ENCODE results near the gene PDCD1.

PDCD1 gene

GRCh38 chr2:241898463-241899270 is 40.0 kb upstream of the PDCD1 start:
- no peak for TF ChIP-seq CTCF (IDR thresholded peaks at IDR 0.05; ENCODE audit: low read length, missing control alignments)
- no peak for DNase-seq (ENCODE audit: low read depth)
- H3K4me3 ChIP-seq (replicated peaks; ENCODE audit: low read depth, low read length) = no peak overlapping the region

GRCh38 chr2:241897231-241897916 is 38.7 kb upstream of the PDCD1 start:
- no peak overlapping the region for H3K4me3 ChIP-seq (replicated peaks; ENCODE audit: low read depth, low read length)
- DNase-seq (ENCODE audit: low read depth) = no peak
- no peak for TF ChIP-seq CTCF (IDR thresholded peaks at IDR 0.05; ENCODE audit: low read length, missing control alignments)

GRCh38 chr2:241896746-241897201 is 38.1 kb upstream of the PDCD1 start:
- no peak for DNase-seq (ENCODE audit: low read depth)
- H3K4me3 ChIP-seq (replicated peaks; ENCODE audit: low read depth, low read length) = no peak overlapping the region
- no peak for TF ChIP-seq CTCF (IDR thresholded peaks at IDR 0.05; ENCODE audit: low read length, missing control alignments)

GRCh38 chr2:241895712-241896641 is 37.3 kb upstream of the PDCD1 start:
- DNase-seq (ENCODE audit: low read depth) = peak; percentile 77
- no peak overlapping the region for H3K4me3 ChIP-seq (replicated peaks; ENCODE audit: low read depth, low read length)
- no peak for TF ChIP-seq CTCF (IDR thresholded peaks at IDR 0.05; ENCODE audit: low read length, missing control alignments)

GRCh38 chr2:241895427-241895711 is 36.7 kb upstream of the PDCD1 start:
- no peak for TF ChIP-seq CTCF (IDR thresholded peaks at IDR 0.05; ENCODE audit: low read length, missing control alignments)

GRCh38 chr2:241894681-241895426 is 36.2 kb upstream of the PDCD1 start:
- no peak for DNase-seq (ENCODE audit: low read depth)
- H3K4me3 ChIP-seq (replicated peaks; ENCODE audit: low read depth, low read length) = no peak overlapping the region
- no peak for TF ChIP-seq CTCF (IDR thresholded peaks at IDR 0.05; ENCODE audit: low read length, missing control alignments)

More at GRCh38 chr2:241895427-241895711, 36.7 kb upstream of the PDCD1 start:
- no peak for DNase-seq (ENCODE audit: low read depth)
- H3K4me3 ChIP-seq (replicated peaks; ENCODE audit: low read depth, low read length) = no peak overlapping the region

Data from fibroblast of pulmonary artery (primary cell).